ENCODE measurements around the gene FHL1.

The FHL1 gene

GRCh38 chrX:136255541-136255940, 108.2 kb downstream of the FHL1 start:
- DNase-seq (ENCODE audit: low read depth): no peak

DNA sequence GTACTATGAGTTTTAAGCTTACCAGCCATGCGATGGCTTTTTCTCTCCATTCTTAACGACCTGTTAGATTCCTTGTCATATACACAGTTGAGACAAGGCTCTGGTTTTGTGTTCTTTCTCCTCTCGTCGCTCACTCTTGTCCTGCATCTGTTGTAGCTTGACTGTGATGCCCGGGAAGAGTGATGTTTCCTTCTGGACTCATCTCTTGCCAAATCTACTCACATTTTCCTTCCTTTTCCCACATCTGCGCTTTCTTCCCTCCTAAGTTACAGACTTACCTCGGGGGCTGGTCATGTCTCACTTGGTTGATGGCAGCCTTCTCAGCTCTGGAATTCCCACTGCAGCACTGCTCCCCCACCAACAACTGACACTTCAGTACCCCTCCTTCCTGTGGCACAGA, 108.7 kb downstream of the FHL1 start:
- no peak for DNase-seq (ENCODE audit: low read depth)

GRCh38 chrX:136258951-136259350, 111.6 kb downstream of the FHL1 start:
- no peak for DNase-seq (ENCODE audit: low read depth)

- no peak for DNase-seq (ENCODE audit: low read depth)
Measured at GRCh38 chrX:136259543-136259942, 112.2 kb downstream of the FHL1 start.

- no peak for DNase-seq (ENCODE audit: low read depth)
Measured at GRCh38 chrX:136260776-136261175, 113.4 kb downstream of the FHL1 start.

Data from activated T-cell treated with anti-CD3 and anti-CD28 coated beads for 48 hours (primary cell).